A549 (cell line): ENCODE data around the gene SEMA3A.

Source experiments
- BHLHE40 ChIP-seq: IDR thresholded peaks from 2 replicates; pipeline ENCODE4 v1.6.1; 2012; ENCODE audit warnings: low read depth, low read length, inconsistent platforms
- CEBPB ChIP-seq, 2 experiments: fragments of >200 bp in 1 of 2; sonication (Bioruptor Twin) in 1 of 2; formaldehyde crosslinking in 1 of 2; IDR thresholded peaks; 2 replicates each; pipeline ENCODE4 v1.6.1; 2012 to 2016
- CHD2 ChIP-seq: fragments of 150-350 bp; IDR thresholded peaks from 2 replicates; pipeline ENCODE4 v1.6.1; 2014; ENCODE audit warnings: low read length; ENCODE audit not compliant: partially characterized antibody
- HDAC2 ChIP-seq: fragments of 200-600 bp; sonication (generic); IDR thresholded peaks from 2 replicates; pipeline ENCODE4 v1.6.1; 2016
- HOXB13 ChIP-seq: fragments of 250-450 bp; sonication (Bioruptor Pico); IDR thresholded peaks from 2 replicates; pipeline ENCODE4 v1.5.0; 2020; ENCODE audit warnings: low read depth, mild to moderate bottlenecking, moderate library complexity
- JUN ChIP-seq, 2 experiments: fragments of >200 bp; sonication (Bioruptor Twin); formaldehyde crosslinking; IDR thresholded peaks; 2 replicates in 1 of 2; 3 replicates in 1 of 2; pipeline ENCODE4 v1.6.1; 2016 to 2017
- KDM5A ChIP-seq: fragments of 200-600 bp; sonication (generic); IDR thresholded peaks from 2 replicates; pipeline ENCODE4 v1.6.1; 2016; ENCODE audit warnings: antibody characterized with exemption, mild to moderate bottlenecking
- MYC ChIP-seq: IDR thresholded peaks from 2 replicates; pipeline ENCODE4 v1.6.1; 2012; ENCODE audit warnings: mild to moderate bottlenecking, inconsistent platforms, low read length, improper control_type of control experiment, borderline replicate concordance
- NFE2L2 ChIP-seq: fragments of 150-350 bp; conservative IDR thresholded peaks from 2 replicates; pipeline ENCODE4 v1.6.1; 2014; ENCODE audit warnings: low read length
- POLR2A ChIP-seq: IDR thresholded peaks from 2 replicates; pipeline ENCODE4 v1.6.1; 2012; ENCODE audit warnings: mild to moderate bottlenecking, low read length
- SREBF2 ChIP-seq: fragments of 450-650 bp; IDR thresholded peaks from 2 replicates; pipeline ENCODE4 v1.6.1; 2014; ENCODE audit warnings: mild to moderate bottlenecking, moderate library complexity
- TF ChIP-seq, protein P1 (sequence below): fragments of >200 bp; sonication (Bioruptor Twin); formaldehyde crosslinking; IDR thresholded peaks from 3 replicates; pipeline ENCODE4 v1.5.1; 2016
- TF ChIP-seq, protein P2 (sequence below): IDR thresholded peaks from 2 replicates; pipeline ENCODE4 v1.6.1; 2012

DNA sequence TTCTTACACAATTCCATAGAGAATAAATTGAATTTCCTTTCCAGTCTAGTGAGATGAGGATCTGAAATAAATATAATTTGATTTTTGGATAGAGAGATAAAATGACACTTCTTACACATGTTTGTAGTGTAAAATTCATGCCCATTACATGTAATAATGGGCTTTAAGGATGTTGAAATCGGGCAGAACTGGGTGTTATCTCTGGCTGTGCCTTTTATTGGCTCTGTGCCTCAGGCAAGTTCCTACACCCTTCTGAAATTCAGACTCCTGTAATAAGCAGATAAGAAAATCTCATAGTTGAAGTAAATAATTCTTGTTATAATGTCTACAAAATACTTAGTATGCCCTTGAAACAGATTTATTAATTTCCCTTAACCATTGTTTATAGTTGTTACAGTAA, 125.6 kb downstream of the SEMA3A start:
- TF ChIP-seq, protein P1, sequence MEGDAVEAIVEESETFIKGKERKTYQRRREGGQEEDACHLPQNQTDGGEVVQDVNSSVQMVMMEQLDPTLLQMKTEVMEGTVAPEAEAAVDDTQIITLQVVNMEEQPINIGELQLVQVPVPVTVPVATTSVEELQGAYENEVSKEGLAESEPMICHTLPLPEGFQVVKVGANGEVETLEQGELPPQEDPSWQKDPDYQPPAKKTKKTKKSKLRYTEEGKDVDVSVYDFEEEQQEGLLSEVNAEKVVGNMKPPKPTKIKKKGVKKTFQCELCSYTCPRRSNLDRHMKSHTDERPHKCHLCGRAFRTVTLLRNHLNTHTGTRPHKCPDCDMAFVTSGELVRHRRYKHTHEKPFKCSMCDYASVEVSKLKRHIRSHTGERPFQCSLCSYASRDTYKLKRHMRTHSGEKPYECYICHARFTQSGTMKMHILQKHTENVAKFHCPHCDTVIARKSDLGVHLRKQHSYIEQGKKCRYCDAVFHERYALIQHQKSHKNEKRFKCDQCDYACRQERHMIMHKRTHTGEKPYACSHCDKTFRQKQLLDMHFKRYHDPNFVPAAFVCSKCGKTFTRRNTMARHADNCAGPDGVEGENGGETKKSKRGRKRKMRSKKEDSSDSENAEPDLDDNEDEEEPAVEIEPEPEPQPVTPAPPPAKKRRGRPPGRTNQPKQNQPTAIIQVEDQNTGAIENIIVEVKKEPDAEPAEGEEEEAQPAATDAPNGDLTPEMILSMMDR: no peak
- TF ChIP-seq HDAC2 (no peak), POLR2A (no peak), KDM5A (no peak), CEBPB (IDR thresholded peaks at IDR 0.05) (no peak), NFE2L2 (no peak), MYC (no peak), BHLHE40 (no peak), HOXB13 (no peak), SREBF2 (no peak), CHD2 (no peak), JUN (IDR thresholded peaks at IDR 0.05) (no peak)
- TF ChIP-seq, protein P2, sequence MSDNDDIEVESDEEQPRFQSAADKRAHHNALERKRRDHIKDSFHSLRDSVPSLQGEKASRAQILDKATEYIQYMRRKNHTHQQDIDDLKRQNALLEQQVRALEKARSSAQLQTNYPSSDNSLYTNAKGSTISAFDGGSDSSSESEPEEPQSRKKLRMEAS: no peak
